IPS-NIHi11 (cell line): Measurements from ENCODE around the gene POLQ.
A peak's percentile ranks its signal among the peaks of the same experiment; 100 is the strongest.
"Not testable (repeated sequence)": the region's sequence is repeated elsewhere in the genome, so short reads cannot be mapped to it uniquely, and the experiment has no call there.

Experiments
- DNase-seq: peaks from one replicate; pipeline ENCODE4 v3.0.0; 2012; ENCODE audit warnings: mixed read lengths, low spot score

The POLQ gene

GRCh38 chr3:121545574-121546455, at the start of gene POLQ:
Gene POLQ (minus strand): TSS chr3:121545988. CDS start chr3:121545877, 111 bp downstream.
- DNase-seq = peak; percentile 91

GRCh38 chr3:121594850-121595249, 49.1 kb upstream of the POLQ start:
- no peak for DNase-seq

- not testable (repeated sequence) for DNase-seq
These were observed 48.0 kb upstream of the POLQ start for GRCh38 chr3:121593806-121594205.

GRCh38 chr3:121592856-121593702, 47.3 kb upstream of the POLQ start, which contains the start of gene FBXO40:
Gene FBXO40 (plus strand): TSS chr3:121593379. CDS start chr3:121620576, 27,197 bp downstream.
- peak; percentile 56 for DNase-seq

- DNase-seq = no peak
These were observed 38.6 kb upstream of the POLQ start for GRCh38 chr3:121584418-121584817.

- DNase-seq = no peak
These were observed 35.9 kb upstream of the POLQ start for GRCh38 chr3:121581691-121582090.

- DNase-seq = no peak
These were observed 28.7 kb upstream of the POLQ start for GRCh38 chr3:121574449-121574848.

- DNase-seq = no peak
These were observed 21.9 kb upstream of the POLQ start, which contains the start of gene ARGFX for GRCh38 chr3:121567649-121568048. Gene ARGFX (plus strand): TSS chr3:121567949. CDS start chr3:121570714, 2,765 bp downstream.

GRCh38 chr3:121566773-121567172, 21.0 kb upstream of the POLQ start:
- DNase-seq = no peak

- no peak for DNase-seq
These were observed 16.4 kb upstream of the POLQ start for GRCh38 chr3:121562148-121562547.

- no peak for DNase-seq
These were observed 11.7 kb upstream of the POLQ start for GRCh38 chr3:121557426-121557934.

- DNase-seq = no peak
These were observed 7.0 kb upstream of the POLQ start for GRCh38 chr3:121552797-121553196.

GRCh38 chr3:121552379-121552778, 6.6 kb upstream of the POLQ start:
- DNase-seq = no peak

GRCh38 chr3:121545049-121545573, 677 bp downstream of the POLQ start:
- DNase-seq = no peak

GRCh38 chr3:121542924-121543323, 2.9 kb downstream of the POLQ start:
- no peak for DNase-seq

- DNase-seq = no peak
These were observed 14.5 kb downstream of the POLQ start for GRCh38 chr3:121531269-121531668.

GRCh38 chr3:121529308-121529707, 16.5 kb downstream of the POLQ start:
- DNase-seq = no peak

- no peak for DNase-seq
These were observed 25.3 kb downstream of the POLQ start for GRCh38 chr3:121520510-121520909.

- no peak for DNase-seq
These were observed 27.7 kb downstream of the POLQ start for GRCh38 chr3:121517953-121518655.

GRCh38 chr3:121515862-121516261, 29.9 kb downstream of the POLQ start:
- DNase-seq = no peak

- DNase-seq = no peak
These were observed 30.5 kb downstream of the POLQ start for GRCh38 chr3:121515313-121515712.

- DNase-seq = no peak
These were observed 31.3 kb downstream of the POLQ start for GRCh38 chr3:121514496-121514895.
